ENCODE measurements around the gene SHISA3.

Gene SHISA3

DNA sequence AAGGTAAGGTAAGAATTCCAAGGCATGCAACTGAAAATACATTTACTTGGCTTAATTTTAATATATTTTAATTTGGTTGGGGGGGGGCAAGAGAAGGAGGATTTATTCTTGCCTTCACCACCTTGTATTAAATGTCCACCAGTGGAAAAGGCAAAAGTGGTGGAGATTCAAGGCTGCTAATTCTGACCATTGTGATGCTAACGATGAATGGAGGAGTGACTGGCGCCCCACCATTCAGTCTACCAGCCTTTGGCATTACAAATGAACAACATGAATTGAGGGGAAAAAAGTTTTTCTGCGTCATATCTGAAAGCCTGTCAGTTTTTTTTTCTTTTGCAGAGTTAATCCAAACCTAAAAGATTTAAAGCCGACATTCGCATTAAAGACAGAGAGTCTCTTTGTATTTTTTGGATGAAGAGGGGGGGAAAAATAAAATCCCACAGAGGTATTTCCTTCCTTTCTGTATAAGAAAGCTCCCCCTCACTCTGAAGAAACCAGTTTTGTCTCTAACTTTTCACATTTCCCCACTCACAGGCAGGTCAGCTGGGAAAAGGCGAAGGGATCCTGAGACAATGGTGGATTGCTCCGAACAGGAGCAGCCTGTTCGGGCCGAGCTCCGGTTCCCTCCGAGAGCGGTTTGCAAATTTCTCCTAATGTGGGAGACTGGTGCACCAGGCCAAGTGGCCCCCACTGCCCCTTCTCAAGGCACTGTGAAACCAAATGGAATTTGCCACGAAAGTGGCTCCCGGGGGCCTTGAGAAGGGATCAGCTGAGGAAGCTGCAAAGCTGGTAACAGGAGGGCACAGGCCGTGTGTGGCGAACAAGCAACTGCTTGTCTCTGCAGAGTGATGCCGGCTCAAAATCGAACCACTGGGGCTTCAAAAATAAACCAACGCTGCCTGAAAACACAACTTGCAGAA lies 28.1 kb downstream of the SHISA3 start:
- ATAC-seq = no peak
- TF ChIP-seq ZFP3 (CRISPR knock-in tag; IDR thresholded peaks at IDR 0.05) (no peak), ESRRG (CRISPR knock-in tag; IDR thresholded peaks at IDR 0.05) (no peak), ARNTL (CRISPR knock-in tag; IDR thresholded peaks at IDR 0.05; ENCODE audit: borderline replicate concordance, low read depth) (no peak), RARB (CRISPR knock-in tag; IDR thresholded peaks at IDR 0.05) (no peak), BACH2 (CRISPR knock-in tag; IDR thresholded peaks at IDR 0.05; ENCODE audit: borderline replicate concordance) (no peak), TOX (CRISPR knock-in tag; IDR thresholded peaks at IDR 0.05; ENCODE audit: borderline replicate concordance) (no peak), ZNF8 (CRISPR knock-in tag; IDR thresholded peaks at IDR 0.05) (no peak), TCF4 (CRISPR knock-in tag; IDR thresholded peaks at IDR 0.05; ENCODE audit: borderline replicate concordance) (no peak), ZNF565 (CRISPR knock-in tag; conservative IDR thresholded peaks at IDR 0.05; ENCODE audit: low read depth) (no peak), ZFP30 (CRISPR knock-in tag; IDR thresholded peaks at IDR 0.05) (no peak), CSDC2 (CRISPR knock-in tag; IDR thresholded peaks at IDR 0.05) (no peak), ZC3H10 (CRISPR knock-in tag; IDR thresholded peaks at IDR 0.05) (no peak), ISL1 (CRISPR knock-in tag; IDR thresholded peaks at IDR 0.05) (no peak), SNAI2 (CRISPR knock-in tag; IDR thresholded peaks at IDR 0.05) (no peak), OSR1 (CRISPR knock-in tag; IDR thresholded peaks at IDR 0.05) (no peak)
- TF ChIP-seq, protein P1, sequence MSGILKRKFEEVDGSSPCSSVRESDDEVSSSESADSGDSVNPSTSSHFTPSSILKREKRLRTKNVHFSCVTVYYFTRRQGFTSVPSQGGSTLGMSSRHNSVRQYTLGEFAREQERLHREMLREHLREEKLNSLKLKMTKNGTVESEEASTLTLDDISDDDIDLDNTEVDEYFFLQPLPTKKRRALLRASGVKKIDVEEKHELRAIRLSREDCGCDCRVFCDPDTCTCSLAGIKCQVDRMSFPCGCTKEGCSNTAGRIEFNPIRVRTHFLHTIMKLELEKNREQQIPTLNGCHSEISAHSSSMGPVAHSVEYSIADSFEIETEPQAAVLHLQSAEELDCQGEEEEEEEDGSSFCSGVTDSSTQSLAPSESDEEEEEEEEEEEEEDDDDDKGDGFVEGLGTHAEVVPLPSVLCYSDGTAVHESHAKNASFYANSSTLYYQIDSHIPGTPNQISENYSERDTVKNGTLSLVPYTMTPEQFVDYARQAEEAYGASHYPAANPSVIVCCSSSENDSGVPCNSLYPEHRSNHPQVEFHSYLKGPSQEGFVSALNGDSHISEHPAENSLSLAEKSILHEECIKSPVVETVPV (CRISPR knock-in tag; IDR thresholded peaks at IDR 0.05) = no peak
- TF ChIP-seq, protein P2, sequence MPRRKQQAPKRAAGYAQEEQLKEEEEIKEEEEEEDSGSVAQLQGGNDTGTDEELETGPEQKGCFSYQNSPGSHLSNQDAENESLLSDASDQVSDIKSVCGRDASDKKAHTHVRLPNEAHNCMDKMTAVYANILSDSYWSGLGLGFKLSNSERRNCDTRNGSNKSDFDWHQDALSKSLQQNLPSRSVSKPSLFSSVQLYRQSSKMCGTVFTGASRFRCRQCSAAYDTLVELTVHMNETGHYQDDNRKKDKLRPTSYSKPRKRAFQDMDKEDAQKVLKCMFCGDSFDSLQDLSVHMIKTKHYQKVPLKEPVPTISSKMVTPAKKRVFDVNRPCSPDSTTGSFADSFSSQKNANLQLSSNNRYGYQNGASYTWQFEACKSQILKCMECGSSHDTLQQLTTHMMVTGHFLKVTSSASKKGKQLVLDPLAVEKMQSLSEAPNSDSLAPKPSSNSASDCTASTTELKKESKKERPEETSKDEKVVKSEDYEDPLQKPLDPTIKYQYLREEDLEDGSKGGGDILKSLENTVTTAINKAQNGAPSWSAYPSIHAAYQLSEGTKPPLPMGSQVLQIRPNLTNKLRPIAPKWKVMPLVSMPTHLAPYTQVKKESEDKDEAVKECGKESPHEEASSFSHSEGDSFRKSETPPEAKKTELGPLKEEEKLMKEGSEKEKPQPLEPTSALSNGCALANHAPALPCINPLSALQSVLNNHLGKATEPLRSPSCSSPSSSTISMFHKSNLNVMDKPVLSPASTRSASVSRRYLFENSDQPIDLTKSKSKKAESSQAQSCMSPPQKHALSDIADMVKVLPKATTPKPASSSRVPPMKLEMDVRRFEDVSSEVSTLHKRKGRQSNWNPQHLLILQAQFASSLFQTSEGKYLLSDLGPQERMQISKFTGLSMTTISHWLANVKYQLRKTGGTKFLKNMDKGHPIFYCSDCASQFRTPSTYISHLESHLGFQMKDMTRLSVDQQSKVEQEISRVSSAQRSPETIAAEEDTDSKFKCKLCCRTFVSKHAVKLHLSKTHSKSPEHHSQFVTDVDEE (CRISPR knock-in tag; IDR thresholded peaks at IDR 0.05) = no peak
- TF ChIP-seq, protein P3, sequence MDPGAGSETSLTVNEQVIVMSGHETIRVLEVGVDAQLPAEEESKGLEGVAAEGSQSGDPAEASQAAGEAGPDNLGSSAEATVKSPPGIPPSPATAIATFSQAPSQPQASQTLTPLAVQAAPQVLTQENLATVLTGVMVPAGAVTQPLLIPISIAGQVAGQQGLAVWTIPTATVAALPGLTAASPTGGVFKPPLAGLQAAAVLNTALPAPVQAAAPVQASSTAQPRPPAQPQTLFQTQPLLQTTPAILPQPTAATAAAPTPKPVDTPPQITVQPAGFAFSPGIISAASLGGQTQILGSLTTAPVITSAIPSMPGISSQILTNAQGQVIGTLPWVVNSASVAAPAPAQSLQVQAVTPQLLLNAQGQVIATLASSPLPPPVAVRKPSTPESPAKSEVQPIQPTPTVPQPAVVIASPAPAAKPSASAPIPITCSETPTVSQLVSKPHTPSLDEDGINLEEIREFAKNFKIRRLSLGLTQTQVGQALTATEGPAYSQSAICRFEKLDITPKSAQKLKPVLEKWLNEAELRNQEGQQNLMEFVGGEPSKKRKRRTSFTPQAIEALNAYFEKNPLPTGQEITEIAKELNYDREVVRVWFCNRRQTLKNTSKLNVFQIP (CRISPR knock-in tag; IDR thresholded peaks at IDR 0.05; ENCODE audit: borderline replicate concordance, low read depth) = no peak
- TF ChIP-seq, protein P4, sequence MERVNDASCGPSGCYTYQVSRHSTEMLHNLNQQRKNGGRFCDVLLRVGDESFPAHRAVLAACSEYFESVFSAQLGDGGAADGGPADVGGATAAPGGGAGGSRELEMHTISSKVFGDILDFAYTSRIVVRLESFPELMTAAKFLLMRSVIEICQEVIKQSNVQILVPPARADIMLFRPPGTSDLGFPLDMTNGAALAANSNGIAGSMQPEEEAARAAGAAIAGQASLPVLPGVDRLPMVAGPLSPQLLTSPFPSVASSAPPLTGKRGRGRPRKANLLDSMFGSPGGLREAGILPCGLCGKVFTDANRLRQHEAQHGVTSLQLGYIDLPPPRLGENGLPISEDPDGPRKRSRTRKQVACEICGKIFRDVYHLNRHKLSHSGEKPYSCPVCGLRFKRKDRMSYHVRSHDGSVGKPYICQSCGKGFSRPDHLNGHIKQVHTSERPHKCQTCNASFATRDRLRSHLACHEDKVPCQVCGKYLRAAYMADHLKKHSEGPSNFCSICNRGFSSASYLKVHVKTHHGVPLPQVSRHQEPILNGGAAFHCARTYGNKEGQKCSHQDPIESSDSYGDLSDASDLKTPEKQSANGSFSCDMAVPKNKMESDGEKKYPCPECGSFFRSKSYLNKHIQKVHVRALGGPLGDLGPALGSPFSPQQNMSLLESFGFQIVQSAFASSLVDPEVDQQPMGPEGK (CRISPR knock-in tag; IDR thresholded peaks at IDR 0.05; ENCODE audit: borderline replicate concordance) = no peak

DNA sequence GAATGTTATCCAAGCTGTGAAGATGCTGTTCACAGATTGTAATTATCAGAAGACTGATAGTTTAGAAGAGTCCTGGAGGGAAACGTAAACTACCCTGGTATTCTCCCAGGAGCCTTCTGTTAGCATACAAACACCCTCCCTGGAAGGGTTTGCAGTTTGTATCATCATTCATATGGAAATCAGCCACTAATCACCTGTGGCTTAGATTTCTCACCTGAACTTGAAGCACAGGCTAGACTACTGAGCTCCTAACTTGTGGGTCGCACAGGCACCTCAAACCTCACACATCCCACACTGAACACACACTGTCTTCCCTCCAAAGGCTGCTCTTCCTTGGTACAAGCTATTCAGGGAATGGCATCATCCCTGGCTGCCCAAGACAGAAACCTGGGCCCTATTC lies 30.7 kb downstream of the SHISA3 start:
- TF ChIP-seq, protein P4 (CRISPR knock-in tag; IDR thresholded peaks at IDR 0.05; ENCODE audit: borderline replicate concordance) = no peak
- TF ChIP-seq, protein P5, sequence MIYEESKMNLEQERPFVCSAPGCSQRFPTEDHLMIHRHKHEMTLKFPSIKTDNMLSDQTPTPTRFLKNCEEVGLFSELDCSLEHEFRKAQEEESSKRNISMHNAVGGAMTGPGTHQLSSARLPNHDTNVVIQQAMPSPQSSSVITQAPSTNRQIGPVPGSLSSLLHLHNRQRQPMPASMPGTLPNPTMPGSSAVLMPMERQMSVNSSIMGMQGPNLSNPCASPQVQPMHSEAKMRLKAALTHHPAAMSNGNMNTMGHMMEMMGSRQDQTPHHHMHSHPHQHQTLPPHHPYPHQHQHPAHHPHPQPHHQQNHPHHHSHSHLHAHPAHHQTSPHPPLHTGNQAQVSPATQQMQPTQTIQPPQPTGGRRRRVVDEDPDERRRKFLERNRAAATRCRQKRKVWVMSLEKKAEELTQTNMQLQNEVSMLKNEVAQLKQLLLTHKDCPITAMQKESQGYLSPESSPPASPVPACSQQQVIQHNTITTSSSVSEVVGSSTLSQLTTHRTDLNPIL (CRISPR knock-in tag; IDR thresholded peaks at IDR 0.05; ENCODE audit: low read depth) = no peak
- TF ChIP-seq PPARA (CRISPR knock-in tag; IDR thresholded peaks at IDR 0.05; ENCODE audit: borderline replicate concordance) (no peak), ZC3H10 (CRISPR knock-in tag; IDR thresholded peaks at IDR 0.05) (no peak), RARB (CRISPR knock-in tag; IDR thresholded peaks at IDR 0.05) (no peak), ARNTL (CRISPR knock-in tag; IDR thresholded peaks at IDR 0.05; ENCODE audit: borderline replicate concordance, low read depth) (no peak), TOX (CRISPR knock-in tag; IDR thresholded peaks at IDR 0.05; ENCODE audit: borderline replicate concordance) (no peak), OSR1 (CRISPR knock-in tag; IDR thresholded peaks at IDR 0.05) (no peak)
- no peak for ATAC-seq
